NCI-H2029 (cell line): Measurements from ENCODE around the gene DNAJC9.

Source experiments
- DNase-seq: peaks from one replicate; lab custom pipeline; 2025; lab: John Stamatoyannopoulos, UW

DNAJC9 gene

DNA sequence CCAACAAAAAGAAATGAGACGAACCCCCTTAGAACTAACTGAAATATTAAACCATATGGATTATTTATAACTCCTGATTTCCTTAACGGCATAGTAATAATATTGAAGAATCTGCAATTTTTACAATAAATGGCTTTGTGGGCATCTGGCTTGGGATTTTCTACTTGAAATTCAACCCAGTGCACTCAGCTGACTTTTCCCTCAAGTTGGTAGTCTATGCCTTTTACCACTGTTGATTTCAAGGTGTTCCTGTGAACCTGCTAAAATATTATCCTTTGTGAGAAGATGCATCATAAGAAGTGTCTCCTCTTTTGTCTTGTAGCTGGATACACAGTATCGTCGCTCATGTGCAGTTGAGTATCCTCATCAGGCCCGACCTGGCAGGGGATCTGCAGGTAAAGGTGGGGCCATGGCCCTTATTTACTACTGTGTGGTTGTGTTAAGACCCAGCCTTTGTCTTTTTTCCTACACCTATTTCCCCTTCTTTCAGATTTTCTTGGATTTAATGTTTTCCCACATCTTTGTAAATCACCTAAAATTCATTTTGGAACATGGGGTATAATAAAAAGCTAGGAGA is 8.0 kb downstream of the DNAJC9 start:
- DNase-seq = no peak

DNA sequence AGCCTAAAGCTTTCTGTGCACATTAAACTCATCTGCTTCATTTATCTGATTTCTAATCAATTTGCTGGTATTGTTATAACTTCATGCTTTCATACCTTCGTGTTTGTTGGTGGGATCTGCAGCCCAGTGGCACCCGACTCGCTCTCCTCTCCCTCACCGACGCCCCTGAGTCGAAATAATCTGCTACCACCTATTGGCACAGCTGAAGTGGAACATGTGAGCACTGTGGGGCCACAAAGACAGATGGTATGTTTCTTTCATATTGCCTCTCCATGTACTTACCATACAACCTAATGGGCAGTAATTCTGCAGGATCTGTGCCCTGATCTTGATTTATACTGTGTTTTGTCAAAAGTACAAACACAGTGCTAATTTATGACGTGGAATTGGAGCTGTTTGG is 12.4 kb downstream of the DNAJC9 start:
- no peak for DNase-seq

DNA sequence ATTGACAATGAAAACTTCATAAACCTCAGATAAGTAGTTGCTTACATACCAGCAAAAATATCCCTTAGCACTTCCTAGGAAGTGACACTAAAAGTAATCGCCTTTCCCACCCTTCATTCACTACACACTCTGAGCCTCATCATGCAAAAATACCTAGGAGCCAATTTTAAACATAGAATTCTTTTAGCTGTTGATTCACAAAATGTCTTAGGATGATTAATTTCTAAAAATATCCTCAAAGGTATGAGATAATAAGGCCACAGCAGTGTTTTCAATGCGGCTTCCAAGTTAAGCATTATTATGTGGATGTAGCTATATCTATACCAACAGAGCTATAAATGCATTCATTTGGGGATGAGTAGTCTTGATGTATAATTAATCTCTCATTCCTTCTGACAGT is 13.2 kb downstream of the DNAJC9 start:
- DNase-seq = no peak

DNA sequence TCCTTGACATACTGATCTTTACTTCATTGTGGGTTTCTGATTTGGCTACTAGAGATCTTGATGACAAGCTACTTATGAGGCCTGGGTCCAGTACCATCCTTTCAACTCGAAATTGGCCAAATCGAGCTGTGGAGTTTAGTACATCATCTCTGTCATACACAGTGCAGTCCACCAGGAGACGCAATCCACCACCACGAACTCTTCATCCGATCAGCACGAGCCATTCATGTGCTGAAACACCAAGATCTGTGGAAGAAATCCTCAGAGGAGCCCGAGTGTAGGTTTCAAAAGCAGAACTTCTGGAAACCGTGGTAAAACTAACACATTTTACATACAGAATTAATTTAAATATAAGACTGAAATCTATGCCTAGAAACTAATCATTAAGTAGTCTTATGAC is 14.2 kb downstream of the DNAJC9 start:
- no peak for DNase-seq

DNA sequence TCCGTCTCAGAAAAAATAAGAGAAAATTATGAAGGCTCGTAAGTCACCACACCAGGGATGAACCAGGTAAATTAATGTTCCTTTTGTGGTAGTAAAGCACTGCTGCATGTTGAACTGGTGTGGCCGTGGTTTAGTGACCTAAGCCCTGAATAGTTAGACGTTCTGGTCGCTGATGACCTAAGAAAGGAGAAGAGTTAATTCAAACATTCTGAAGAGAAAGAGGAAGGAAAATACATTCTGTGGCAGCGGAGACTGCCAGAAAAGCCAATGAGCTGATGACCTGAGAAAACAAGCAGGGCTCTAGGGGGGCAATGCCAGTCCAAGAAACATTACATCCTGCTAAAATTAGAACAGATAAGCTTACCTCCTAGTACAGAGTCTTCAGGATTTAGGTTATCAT is 17.5 kb downstream of the DNAJC9 start:
- no peak for DNase-seq

DNA sequence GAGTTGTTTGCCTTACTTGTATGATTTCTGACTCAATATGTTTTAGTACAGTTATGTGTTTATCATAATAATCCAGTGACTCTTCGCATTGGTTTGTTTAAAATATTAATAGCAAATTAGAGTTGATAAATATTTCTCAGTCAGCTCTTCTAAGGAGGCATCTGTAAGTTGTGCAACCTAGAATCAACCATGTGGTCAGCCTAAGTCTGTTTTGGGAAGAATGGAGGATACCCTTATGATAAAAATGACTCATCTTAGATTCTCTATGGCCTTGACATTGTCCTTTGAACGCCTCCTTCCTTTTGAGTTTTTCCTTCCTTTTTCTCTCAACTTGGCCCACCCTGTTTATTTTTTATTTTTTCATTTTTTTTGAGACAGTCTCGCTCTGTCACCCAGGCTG is 18.8 kb downstream of the DNAJC9 start:
- DNase-seq = no peak

DNA sequence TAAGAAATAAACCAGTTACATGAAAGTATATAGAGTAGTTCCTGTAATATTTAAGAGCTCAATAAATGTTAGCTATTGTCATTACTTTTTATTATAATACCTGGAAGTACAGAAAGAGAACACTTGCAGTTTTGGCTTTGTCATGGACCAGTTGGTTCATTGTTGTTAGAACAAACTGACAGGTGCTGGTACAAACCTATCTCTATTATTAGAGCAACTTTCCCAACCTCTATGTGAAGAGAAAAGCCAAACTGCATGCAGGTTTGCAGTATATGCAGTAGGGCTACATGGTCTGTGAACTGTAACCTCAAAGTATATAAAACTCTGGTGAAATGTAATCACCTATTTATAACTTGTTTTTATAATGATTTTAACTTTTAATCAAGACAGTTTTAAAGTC is 20.4 kb downstream of the DNAJC9 start:
- DNase-seq = no peak

DNA sequence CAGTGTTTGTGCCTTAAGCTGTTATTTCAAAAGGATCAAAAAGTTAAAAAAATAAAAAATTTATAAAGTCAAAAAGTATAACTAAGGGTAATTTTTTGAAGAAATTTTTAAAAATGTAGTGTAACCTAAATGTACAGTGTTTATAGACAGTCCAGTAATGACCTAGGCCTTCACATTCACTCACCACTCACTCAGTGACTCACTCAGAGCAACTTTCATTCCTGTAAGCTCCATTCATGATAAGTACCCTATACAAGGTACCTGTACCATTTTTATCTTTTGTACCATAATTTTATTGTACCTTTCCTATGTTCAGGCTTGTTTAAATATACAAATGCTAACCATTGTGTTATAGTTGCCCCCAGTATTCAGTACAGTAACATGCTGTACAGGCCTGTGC is 21.5 kb downstream of the DNAJC9 start:
- DNase-seq = no peak

DNA sequence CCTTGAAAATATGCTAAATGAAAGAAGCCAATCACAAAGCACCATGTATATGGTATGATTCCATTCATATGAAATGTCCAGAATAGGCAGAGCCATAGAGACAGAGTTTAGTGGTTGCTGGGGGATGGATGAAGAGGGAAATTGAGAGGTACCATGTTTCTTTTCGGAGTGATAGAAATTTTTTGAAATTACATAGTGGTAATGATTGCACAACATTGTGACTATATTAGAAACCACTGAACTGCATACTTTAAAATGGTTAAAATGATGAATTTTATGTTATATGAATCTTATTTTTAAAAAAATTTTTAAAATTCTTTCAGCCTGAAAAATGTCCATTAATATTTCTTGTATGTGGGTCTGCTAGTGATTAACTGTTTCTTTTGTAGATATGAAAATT is 26.1 kb downstream of the DNAJC9 start:
- no peak for DNase-seq

DNA sequence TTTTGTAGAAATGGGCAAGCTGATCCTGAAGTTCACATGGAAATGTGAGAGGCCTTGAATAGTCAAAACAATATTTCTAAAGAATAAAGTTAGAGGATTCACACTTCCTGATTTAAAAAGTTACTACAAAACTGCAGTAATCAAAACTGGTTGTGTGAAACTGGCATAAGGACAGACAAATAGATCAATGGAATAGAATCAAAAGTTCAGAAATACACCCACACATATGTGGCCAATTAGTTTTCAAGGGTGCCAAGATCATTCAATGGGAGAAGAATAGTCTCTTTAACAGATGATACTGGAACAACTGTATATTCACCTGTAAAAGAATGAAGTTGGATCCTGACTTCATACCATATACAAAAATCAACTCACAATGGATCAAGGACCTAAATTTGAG is 27.7 kb downstream of the DNAJC9 start:
- no peak for DNase-seq

DNA sequence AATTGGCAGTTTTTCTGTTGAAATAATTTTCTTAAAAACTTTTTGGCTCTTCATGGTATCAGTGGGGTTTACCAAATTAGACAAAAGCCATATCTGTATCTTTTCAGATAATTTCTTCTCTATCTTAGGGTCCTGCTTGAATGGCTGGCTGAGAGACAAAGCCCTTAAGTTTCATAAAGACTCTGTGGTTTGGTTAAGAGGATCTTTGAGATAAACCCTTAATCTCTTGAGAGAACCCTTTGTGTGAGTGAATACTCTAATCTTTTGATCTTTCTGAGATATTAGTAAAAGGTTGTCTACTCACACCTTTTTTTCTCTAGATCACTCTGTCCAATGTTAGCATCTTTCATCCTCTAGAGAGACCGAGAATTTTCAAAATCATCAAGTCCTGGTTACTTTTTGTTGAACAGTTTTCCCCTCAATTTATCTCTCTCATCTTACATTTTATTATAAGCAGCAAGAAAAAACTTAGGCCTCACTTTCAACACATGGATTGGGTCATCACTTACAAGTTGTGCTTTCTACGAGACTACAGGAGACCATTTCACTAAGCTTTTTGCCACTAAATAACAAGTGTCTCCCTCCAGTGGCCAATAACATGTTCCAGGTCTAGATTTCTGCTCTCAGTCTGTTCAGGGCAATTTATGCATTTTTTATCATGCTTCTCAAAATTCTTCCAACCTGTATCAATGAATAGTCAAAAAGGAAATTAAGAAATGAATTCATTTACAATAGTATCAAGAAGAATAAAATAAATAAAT is 28.4 kb downstream of the DNAJC9 start:
- no peak for DNase-seq

DNA sequence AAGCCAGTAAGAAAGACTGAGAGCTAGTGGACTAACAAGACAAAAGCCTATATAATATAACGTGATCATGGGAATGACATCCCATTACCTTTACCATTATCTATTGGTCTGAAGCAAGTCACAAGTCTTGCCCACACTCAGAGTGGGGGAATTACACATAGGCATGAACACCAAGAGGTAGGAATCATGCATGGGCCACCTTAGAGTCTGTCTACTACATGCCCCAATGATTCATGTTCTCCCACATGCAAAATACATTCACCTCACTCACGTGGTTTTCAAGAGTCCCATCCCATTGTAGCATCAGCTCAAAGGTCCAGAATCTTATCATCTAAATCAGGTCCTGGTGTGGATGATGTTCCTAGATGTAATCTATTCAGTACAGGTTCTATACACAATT is 29.4 kb downstream of the DNAJC9 start:
- no peak for DNase-seq

DNA sequence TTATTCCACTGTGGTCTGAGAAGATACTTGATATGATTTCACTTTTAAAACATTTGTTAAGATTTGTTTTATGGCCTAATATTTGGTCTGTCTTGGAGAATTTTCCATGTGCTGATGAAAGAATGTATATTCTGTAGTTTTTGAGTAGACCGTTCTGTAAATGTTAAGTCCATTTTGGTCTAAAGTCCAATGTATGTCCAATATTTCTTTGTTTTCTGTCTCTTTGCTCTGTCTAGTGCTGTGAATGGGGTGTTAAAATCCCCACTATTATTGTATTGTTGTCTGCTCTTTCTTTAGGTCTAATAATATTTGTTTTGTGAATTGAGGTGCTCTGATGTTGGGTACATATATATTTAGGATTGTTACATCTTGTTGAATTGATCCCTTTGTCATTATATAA is 31.3 kb downstream of the DNAJC9 start:
- DNase-seq = no peak

DNA sequence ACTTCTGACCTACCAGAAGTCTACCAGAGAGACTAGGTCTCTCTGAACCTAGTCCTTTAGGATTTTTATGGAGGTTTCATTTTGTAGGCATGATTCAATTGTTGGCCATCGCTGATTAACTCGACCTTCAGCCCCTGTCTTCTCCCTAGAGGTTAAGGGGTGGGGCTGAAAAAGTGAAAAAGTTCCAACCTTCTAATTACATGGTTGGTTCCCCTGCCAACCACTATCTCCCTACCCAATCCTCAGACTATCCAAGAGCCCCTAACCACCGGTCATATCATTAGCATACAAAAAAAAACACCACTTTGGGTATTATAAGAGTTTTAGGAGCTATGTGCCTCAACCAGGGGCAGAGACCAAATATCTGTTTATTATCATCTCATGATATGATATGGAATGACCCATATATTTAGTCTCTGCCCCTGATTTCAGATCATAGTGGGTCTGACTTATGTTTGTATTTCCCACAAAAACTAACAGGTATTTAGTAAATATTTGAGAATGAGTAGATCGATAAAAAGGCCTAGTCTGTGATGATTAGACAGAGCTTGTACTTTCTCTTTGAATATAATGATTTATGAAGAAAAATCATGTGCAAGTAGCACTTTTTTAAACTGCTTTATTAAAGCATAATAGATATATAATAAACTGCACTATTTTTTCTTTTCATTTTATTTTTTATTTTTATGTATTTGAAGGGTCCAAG is 35.8 kb downstream of the DNAJC9 start:
- DNase-seq = no peak

DNA sequence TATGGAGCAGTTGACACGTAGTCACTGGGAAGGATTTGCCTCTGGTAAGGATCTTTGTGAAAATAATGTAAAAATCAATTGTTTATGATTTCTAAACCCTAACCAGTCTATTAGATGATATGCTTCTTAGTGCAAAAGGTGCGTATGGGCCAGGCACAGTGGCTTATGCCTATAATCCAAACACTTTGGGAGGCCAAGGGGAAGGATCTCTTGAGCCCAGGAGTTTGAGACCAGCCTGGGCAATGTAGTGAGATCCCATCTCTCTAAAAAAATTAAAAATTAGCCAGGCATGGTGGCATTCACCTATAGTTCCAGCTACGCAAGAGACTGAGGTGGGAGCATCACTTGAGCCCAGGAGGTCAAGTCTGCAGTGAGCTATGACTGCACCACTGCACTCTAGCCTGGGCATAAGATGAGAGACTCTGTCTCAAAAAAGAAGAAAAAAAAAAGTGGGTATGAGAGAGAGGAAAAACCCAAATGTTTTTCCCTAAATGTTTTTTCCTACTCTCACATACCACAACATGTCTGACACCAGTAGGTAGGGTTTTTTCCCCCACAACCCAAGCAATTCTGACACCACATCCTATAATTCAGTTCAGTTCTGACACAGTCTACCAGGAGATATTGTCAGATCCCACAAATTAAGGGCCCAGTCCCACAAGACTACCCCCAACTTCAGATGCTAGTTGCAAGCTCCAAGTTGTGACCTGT is 36.5 kb downstream of the DNAJC9 start:
- DNase-seq = no peak

DNA sequence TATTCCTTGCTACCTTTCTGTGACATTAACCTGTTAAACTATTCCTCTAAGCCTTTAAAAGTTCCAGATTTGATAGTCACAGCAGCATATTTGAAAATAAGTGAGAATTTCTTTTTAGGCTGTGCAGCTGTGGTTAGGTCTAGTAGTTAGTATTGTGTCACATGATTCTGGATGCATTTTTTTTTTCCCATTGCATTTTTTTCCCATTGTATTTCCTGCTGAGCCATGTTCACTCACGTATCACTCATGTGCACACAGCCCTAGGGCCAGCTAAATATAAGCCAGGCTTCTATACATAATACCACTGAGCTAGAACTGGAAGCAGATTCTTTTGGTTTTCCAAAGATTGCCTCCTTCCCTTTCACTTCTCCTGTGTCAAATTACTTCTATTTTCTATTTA is 37.4 kb downstream of the DNAJC9 start:
- no peak for DNase-seq

DNA sequence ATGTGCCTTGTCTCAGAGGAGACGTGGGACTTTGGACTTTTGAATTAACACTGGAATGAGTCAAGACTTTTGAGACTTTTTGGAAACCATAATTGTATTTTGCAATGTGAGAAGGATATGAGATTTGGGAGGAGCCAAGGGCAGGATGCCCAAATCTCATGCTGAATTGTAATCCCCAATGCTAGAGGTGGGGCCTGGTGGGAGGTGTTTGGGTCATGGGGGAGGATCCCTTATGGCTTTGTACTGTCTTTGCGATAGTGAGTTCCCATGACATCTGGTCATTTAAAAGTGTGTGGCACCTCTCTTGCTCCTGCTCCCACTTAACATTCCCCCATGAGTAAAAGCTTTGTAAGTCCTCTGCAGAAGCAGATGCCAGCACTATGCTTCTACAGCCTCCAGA is 39.2 kb downstream of the DNAJC9 start:
- no peak for DNase-seq

DNA sequence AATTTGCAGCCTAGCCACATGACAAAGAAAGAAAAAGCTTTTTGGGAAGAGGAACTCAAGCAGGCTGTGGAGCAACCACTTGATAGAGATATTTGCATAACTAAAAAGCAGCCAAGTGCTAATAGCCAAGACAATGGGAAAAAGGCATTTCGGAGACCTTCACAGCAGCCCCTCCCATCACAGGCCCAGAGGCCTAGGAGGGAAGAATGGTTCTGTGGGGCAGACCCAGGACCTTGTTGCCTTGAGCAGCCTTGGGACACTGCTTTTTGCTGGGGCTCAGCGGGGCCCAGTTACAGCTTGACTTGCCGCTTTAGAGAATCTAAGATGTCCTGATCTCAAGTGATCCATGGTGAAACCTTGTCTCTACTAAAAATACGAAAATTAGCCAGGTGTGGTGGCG is 40.7 kb downstream of the DNAJC9 start:
- DNase-seq = no peak

DNA sequence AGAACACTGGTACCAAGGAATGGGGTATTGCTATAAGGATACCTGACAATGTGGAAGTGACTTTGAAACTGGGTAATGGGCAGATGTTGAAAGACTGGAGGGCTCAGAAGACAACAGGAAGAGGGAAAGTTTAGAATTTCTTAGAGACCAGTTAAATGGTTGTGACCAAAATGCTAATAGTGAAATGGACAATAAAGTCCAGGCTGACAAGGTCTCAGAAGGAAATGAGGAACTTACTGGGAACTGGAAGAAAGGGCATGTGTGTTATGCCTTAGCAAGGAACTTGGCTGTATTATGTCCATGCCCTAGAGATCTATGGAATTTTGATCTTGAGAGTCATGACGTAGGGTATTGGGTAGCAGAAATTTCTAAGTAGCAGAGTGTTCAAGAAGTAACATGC is 41.2 kb downstream of the DNAJC9 start:
- no peak for DNase-seq

DNA sequence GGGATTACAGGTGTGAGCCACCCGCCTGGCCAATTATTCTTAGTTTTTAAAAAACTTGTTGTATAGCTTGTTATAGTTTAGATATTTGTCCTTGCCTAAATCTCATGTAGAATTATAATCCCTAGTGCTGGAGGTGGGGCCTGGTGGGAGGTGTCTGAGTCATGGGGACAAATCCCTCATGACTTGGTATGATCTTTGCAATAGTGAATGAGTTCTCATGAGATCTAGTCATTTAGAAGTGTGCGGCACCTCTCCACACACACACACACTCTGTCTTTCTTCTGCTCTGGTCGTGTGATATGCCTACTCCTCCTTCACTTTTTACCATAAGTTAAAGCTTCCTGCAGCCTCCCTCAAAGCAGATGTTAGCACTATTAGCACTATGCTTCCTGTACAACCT is 42.0 kb downstream of the DNAJC9 start:
- DNase-seq = no peak
